T47D (cell line): ENCODE results near the gene FLAD1.

Source experiments
- DNase-seq, 2 experiments: peaks; one replicate each; pipeline versions ENCODE4 v3.0.0 to v3.0.0-alpha.2; 2011 to 2012; ENCODE audit warnings: low read depth in 1 of 2, low spot score in 1 of 2
- JUND ChIP-seq: IDR thresholded peaks from 2 replicates; pipeline ENCODE4 v1.6.1; 2012; ENCODE audit warnings: low read depth
- in situ Hi-C: cut with HindIII; loops from 2 replicates; pipeline ENCODE4 v1.10.0; 2016; ENCODE audit warnings: low sequenced_read_pairs, low pct_unique_long_range_greater_than_20kb

FLAD1 gene

DNA sequence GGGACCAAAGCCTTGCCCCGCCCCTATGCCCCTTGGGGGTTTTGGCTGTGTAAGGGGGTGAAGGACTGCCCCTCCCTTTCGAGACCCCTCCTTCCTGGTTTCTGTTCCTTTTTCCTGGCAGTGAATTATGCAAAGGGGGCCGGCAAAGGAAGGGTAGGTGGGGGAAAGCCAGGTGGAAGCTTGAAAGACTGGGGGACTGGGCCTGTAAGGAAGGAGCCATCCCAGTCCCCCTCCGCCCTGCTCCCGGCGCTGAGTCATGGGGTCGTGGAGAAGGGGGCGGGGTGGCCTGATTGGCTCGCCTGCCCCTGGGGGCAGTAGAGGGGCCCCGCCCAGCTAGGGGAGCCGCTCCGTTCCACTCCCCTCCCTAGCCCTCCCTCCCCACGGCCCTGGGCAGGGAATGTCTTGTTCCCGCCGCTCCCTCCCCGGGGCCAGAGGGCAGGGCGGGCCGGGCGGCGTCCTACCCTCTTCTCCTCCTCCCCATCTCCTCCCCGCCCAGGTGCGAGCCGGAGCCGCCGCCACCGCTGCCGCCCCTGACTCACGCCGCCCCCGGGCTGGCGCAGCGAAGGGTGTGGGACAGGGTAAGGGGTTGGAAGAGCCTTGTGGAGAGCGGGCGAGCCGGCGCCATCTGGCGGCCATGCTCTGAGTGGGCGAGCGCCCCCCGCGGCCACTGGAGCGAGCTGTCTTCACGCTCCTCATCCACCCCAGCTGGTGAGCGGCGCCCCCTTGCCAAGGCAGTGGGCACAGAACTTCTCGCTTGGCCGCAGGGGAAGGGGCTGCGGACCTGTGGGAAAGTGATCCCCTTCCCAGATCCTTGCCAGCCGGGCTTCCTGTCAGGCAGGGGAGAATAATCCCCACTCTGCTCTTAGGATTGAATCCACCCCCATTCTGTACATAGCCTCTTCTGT, 34.1 kb downstream of the FLAD1 start:
- no peak for TF ChIP-seq JUND
- peak; percentile 65 to 95 for DNase-seq
- in situ Hi-C loops: no loop called here

DNA sequence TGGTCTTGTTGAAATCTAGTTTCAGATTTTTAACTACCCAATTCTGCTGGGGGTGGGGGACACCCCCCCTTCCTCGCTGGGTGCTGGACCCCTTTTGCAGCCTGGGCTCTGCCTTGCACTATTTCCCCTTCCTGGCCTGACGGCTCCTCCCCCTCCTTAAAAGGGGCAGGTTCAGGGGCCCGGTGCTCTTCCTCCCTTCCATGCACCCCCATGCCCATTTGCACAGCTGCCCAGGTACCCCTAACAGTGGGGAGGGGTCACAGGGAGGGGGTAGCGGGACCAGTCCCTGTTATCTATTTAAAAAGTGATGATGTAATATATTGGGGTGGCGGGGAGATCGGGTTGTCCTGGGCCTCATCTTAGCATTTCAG, 34.8 kb downstream of the FLAD1 start:
- DNase-seq: no peak
- in situ Hi-C loops: no loop called here

DNA sequence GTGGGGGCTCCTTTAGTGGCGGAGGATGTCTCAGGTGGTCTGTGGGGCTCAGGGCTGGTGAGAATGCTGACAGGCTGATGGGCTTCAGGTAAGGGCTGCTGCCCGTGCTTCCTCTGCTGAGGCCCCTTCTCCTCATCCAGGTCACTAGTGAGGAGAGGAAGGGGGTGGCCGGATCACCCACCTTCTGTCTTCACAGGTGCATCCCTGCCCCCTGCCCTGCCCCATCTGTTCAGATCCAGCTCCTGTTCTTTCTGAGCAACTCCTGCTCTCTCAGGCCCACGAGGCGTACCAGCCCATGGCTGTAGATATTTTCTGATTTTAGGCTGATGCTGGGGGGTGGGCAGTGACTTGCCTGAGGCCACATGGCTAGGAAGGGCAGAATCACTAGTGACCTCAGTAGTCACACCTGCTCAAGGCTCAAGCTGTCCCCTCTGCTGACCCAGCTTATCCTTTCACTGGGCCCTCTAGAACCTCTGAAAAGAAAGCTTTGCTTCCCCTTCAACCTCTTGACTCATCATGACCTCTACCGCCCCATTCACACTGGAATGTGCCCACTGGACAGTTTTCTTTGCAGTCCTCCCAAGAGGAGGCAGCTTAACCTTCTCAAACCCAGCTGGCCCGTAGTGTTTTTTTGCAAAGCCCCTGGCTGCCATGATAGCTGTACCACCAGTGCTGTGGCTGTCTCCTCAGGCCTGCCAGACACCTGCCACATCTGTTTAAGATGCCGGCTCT, 35.6 kb downstream of the FLAD1 start:
- in situ Hi-C loops: no loop called here
- no peak for TF ChIP-seq JUND
- DNase-seq: no peak

More for the DNA sequence above, 34.8 kb downstream of the FLAD1 start:
- TF ChIP-seq JUND: no peak

DNA sequence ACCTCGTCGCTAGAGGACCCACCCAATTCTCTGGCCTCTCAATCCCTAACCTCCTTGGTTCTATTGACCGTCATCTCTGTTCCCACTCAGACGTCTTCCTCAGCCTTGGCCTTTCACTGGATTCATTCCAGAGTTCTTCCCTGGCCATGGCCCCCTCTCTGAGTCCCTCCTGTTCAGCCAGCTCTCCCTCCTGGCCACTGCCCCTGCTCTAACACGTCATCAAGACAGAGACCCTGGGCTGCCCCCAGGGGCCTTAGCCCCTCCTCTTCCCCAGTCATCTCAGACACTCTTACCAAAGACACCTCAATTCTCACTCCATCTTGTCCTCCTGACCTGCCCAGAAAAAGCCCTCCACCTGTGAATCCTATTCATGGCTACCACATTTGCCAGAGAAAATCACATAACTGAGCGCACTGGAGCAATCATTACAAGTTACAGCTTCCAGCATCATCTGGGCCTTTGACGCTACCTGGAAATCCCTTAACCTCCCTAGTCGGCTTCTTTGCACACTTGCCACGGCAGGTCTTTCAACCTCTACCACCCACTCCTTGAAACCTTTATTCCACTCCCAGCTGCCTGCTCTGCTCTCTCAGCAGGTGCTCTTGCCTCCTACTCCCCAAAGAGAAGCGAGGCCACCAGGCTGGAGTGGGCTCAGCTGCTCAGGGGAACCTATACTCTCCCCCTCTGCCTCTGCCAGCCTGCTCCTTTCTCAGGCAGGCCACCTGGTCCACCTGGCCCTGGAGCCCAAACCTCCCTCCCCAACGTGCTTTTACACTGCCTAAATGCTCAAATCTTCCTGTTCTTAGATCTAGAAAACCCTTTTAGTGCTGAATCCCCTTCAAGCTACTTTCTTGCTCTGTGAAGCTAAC, 36.5 kb downstream of the FLAD1 start:
- DNase-seq: no peak
- in situ Hi-C loops: no loop called here
- TF ChIP-seq JUND: no peak

DNA sequence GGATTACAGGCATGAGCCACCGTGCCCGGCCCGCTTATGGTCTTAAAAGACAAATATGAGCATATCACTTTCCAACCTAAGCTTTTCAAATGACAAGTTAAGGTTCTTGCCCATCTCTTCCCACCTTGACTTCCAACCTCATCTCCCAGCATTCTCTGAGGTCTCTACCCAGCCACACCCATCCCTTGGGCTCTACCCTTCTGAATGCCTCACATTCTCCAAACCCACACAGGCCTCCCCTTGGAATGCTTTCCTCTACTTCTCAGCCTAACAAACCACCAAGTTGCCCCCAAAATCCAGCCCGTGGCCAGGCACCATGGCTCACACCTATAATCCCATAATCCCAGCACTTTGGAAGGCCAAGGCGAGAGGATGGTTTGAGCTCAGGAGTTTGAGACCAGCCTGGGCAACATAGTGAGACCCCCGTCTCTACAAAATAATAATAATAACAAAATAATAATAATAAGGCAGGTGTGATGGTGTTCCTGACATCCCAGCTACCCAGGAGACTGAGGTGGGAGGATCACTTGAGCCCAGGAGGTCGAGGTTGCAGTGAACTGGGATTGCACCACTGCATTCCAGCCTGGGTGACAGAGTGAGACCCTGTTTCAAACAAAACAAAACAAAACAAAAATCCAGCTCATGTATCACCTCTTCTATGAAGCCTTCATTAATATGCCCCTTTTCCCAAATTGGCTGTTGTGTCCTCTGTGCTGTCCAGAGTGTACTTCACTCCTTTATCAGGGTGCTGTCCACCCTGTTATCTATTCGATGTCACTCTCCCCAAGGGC, 39.2 kb downstream of the FLAD1 start:
- TF ChIP-seq JUND: no peak
- in situ Hi-C loops: no loop called here
- DNase-seq: no peak

DNA sequence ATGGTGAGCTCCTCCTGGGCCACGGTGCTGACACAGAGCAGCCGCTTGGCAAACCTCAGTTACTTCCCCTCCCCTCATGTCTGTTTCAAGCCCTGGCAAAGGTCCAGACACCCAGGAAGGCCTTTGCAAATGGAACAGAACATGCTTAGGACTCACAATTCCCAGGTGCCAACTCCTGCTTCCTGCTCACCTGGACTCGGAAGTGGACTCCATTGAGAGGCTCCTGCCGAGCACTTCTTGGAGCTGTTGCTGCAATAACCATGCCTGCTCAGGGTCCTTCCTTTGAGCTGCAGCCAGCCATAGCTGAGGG, 39.7 kb downstream of the FLAD1 start:
- in situ Hi-C loops: no loop called here
- peak in 1 of 2 experiments; percentile 57 for DNase-seq
- TF ChIP-seq JUND: no peak

DNA sequence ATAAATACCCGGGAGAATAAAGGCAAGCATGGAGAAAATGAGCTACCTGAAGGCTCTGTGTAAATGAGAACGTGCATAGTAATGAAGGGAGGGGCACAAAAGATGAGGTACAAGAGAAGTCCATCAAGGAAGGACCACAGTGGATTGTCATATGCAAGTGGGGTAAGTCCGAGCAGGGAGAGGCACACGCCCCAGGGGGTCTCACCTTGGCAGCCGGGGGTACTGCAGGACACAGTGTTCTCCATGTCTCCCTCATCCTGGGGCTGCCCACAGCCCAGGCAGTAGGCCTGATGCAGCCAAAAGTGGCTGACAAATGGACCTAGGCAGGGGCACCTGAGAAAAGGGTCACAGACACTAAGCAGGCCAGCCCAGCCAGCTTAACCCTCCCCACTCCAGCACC, 40.5 kb downstream of the FLAD1 start:
- no peak for DNase-seq
- TF ChIP-seq JUND: no peak
- in situ Hi-C loops: no loop called here

DNA sequence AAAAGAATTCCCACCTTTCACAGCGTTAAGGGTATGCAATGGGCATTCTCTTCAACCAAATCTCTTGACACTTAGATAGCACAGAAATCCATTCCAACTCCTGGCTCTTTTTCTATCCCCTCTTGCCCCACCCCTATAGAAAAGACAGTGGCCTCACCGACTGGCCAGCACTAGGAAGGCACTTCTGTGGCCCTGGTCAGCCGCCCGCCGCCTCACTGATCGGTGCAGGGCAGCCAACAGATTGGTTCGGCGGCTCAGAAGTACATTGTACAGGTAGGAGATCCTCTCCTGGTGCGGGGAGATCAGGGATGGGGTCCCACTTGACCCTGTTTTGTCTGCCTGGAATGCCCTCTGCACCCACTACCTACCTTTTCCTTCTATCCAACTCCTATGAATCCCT, 41.2 kb downstream of the FLAD1 start:
- in situ Hi-C loops: no loop called here
- DNase-seq: no peak
- TF ChIP-seq JUND: no peak

DNA sequence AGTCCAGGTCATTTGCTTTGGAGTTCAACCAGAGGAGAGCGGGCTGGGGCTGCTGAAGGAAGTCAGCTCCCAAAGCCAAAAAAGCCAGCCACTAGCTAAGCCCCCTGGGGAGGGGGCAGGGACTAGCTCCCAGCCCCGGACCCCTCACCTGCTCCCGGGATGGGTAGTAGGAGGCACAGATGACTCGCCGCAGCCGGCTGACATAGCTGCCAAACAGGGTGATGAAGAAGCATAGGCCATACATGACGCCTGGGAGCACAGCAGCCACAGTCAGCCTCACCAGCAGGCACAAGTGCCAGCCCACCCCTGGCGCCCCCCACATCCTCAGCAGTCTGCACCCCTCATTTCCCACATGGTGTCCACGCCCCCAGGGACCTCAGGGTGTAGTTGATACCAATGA, 43.0 kb downstream of the FLAD1 start:
- no peak for TF ChIP-seq JUND

DNA sequence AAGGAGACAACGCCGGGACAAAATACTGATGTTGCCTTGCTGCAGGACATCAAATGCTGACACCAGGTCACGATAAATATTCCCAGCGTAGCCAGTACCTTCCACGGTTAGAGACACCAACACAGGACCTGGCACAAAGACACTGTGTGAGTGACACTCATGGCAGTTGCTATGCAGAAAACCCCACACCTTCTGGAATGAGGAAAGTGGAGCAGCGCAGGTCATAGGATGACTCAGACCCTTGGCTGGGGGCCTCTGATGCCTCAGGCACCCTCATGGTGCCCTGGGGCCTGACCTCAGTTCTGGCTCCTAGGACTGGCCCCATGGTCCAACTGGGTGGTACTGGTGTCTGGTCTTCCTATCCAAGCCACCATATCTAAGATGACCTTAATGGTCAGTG, 43.4 kb downstream of the FLAD1 start:
- no peak for TF ChIP-seq JUND
- in situ Hi-C loops: no loop called here
- DNase-seq: no peak

More for the DNA sequence above, 43.0 kb downstream of the FLAD1 start:
- no peak for DNase-seq
- in situ Hi-C loops: no loop called here

DNA sequence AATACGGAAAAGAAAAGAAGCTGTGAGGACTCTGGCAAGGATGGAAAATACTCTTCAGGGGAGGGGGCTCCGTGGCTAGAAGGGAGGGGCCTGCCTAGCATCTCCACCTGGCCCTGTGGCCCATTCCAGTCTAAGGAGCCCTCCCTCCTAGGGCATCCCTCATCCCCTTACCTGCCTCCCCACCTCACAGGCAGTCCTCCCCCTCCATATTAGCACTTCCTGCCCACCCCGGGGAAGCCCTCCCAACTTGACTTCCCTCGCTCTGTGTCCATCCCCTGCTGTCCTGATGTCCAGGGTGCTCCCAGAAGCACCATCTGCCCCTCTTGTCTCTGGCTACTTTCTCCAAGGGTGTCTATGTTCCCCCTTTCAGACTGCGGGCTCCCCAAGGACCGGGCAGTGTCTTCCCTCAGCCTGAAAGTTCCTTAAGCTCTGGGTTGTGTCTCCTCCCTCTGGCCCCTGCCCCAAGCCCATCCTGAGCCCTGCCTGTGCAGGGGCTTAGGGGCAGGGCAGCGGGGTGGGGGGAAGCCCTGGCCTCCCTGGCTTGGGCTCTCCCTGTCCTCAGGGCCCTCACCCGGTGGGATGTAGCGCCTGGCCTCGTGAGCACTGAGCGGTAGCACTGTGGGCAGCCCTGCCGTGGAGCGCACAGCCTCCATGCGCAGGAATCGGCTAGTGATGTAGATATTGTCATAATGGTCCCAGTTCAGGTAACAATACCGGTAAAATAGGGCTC, 46.5 kb downstream of the FLAD1 start:
- TF ChIP-seq JUND: no peak
- no peak for DNase-seq
- in situ Hi-C loops: no loop called here
